GM18867 (cell line): ENCODE measurements around the gene ERI3.

Source experiments
- ATAC-seq: cut with Tn5 transposase; IDR thresholded peaks from one replicate; pipeline ENCODE4 v1.9.1; 2021; ENCODE audit warnings: mild to moderate bottlenecking, moderate library complexity; ENCODE audit not compliant: unreplicated experiment

The ERI3 gene

DNA sequence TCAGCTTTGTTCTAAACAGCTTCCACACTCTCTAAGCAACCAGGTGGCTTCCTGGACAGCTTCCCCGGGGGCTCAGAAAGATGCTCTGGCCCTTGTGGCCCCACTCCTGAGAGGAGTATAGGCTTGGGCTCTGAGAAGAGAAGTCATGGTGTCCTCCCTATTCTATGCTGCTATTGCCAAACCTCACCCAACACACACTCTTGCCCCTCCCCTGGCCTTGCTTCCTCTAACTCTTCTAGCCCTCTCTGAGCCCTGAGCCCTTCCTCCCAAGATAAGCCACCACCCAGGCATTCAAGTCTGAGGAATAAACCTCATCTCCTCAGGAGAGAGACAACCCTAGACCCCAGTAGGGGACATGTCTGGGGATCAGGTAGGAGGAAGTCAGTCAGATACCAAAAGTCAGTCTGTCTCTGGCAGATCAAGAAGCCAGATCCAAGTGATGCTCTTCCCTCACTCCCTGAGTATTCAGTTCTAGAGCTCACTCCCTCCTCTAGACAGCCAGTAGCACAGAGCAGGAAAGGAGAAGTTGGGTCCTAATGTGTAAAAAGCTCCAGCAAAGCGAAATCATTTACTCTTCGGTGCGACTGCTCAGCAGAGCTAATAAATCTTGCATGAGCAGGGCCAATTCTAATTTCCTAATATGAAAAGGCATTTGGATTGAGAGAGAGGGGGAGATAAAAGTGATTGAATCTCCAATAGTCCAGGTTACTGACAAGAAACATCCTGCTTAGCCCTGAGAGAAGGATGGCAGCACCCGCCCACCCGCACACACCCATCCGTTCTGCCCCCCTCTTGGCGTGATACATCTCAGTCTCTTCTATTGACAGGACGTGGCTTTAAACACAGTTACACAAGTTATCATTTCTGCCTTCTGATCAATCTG is 91.2 kb downstream of the ERI3 start:
- no peak for ATAC-seq

DNA sequence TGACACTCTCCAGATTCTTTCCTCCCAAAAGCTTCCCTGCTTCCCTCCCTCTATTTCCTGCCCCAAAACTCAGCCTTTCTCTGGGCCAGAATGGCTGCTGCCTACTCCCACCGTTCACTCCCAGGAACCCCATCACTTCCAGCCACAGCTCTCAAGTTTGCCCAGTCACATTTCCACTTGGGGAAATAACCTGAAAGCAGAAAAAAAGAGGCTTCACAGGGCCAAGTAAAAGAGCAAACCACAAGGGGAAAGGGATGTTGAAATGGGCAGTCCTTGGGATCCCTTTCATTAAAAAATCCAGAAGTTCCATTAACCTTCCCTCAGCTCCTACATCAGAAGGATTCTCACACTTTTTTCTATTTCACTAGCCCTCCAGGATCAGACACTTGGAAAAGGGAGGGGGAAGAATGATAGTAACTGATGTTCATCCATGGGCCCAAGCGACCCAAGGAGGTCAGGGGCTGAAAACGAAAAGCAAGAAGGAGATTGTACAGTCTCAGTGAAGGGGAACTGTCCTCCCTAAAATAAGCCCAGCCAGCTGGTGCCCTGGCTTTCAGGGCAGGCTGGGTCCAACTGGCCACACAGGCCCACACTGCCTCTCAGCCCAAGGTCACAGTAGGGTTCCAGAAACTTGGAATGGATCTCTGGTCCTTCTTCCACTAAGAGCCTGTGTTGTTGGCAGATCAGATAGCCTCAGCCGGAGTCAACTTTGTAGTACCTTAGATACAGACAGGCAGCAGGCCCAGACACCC is 92.1 kb downstream of the ERI3 start:
- ATAC-seq = no peak

DNA sequence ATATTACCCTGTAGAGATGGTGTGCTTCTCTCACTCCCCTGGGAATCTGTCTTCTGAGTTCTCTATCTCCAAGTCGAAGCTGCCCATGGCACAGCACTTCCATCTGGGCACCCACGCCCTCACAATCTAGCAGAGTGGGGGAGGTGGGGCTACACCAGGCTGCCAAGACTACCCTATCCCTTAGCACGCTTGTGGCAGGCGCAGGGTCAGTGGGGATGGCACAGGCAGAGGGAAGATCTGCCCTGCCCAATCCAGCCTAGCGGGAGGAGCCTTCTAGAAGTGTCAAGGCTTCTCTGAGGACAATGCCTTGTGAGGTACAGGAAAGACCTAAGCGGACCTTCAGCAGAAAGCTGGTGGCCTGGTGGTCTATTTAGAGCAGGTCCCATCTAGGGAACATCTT is 92.6 kb downstream of the ERI3 start:
- no peak for ATAC-seq

DNA sequence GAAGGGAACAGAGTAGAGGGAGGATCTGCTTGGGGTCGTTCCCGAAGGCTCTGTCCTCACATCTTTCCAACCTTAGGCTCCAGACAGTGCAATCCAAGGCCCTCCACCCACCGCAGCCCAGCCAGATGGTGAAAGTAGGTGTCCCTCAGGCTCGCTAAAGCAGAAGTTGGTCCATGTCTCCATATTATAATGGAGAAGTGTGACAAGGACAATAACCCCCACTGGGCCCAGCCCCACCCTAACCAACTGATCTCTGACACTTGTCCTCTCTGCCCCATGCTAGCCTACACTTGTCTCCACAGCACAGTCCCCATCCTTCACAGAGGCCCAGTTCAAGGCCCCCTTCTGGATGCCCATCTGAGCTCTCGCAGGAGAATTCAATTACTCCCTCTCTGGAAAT is 93.1 kb downstream of the ERI3 start:
- ATAC-seq = no peak

DNA sequence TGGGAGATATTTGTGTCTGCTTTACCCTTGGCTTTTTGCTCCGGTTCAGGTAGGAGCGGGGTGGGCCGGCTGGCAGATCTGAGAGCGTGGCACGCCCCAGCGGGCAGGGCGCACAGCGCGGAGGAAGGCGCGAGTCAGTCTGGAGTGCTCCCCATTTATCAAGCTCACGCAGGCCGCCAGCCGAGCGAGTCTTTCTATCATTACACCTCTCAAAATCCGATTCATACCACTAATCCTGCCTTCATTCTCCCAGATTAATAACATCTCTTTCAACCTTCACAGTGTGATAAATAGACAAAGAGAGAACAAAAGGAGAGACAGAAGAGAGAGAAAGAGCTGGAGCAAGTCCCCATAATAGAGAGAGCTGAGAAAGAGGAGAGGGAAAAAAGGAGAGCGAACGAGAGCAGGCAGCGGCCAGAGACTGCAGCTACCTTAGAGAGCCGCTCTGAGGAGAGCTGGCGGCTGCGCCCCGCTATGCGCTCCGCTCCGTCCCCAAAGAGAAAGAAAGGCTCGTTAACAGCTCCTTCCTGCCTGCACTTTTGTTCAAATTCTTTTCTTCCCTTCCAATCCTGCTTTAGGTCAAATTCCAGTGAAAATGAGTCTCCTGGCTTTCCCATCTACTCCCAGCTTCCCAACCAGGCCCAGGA is 93.8 kb downstream of the ERI3 start:
- no peak for ATAC-seq

DNA sequence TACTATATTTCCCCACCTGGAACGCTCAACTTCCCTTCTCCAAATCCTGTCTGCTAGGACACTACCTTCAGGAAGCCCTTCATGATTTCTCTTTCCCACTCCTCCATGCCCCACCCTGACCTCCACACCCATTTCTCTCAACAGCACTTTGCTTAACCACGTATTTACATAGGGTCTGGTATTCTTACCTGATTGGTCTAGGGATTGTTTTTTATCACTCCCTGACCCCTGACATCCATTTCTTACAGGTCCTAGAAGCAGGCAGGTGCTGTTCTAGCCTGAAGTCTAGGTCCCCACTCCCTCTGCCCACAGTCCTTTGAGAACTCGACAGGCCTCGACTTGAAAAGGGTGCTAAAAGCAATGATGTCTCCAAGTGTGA is 94.3 kb downstream of the ERI3 start:
- no peak for ATAC-seq

DNA sequence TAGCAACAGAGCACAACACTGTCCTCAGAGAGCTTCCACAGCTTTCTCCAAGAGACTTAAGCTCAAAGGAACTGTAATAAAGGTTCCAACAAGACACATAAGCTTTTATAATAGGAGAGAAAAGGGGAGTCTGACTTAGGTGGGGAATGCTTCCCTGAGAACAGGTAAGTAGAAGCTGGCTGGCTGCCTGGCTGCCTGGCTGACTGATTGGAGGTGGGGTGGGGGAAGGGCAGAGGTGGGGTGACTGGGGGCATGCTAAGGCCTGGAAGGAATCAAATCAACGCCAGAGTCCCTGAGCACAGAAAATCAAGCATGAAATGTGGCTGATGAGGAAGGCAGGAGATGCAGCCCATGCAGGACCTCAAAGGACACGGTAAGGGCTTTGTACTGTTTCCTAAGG is 96.0 kb downstream of the ERI3 start:
- no peak for ATAC-seq

DNA sequence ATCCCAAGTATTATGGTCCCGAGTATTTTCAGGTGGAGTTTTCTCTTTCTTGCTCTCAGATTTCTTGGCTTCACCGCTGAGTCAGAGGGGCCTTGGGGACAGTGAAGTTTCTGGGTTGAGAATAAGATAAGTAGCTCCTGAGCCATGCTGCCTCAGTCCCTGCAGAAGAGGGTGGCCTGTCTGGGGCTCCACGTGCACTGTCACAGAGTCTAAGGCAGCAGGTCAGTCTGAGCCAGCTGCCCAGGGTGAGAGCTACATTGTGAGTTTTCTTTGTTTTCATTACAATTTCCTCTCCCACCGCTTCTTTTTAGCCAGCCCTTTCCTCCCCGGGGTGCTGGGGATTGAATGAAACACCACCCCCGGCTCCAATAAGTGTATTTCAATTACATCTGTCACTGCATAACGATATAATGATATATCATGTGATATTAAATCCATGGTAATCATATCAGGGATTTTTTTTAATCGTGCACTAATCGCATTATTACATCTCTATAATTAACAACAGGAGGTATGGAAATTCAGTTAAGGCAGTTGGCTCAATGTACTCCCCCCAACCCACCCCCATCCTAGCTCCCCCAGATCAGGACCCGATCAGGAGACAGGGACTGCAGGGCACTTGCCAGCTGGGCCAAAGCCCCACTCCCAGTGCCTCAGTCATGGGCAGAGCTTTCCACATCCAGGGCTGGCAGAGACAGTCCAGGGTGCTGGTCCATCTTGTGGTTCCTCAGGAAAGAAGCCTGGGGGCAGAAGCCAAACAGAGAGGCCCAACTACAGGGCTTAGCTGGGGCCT is 98.1 kb downstream of the ERI3 start:
- ATAC-seq = no peak

DNA sequence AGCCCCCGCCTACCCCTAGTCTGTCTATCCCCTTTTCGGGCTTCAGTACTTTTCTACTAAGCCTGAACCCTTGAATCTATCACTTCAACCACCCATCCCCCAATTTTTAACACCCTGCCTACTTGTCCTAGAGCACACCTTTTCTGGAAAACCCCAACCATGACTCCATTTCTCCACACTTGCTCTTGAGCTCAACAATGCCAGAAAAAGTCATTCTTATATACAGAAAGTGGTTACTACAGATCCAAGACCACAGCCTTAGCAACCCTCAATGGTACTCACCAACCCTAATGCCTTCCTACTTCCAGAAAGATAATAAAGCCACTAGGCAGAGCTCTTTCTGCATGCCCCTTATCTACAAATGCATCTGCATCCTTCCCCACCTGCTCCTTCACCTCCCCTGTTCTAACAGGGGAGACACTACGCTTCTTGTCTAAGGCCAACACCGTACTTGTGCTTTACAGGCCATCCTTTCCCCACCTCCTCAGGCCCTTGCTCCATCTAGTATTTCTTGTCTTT is 100.6 kb downstream of the ERI3 start:
- no peak for ATAC-seq

DNA sequence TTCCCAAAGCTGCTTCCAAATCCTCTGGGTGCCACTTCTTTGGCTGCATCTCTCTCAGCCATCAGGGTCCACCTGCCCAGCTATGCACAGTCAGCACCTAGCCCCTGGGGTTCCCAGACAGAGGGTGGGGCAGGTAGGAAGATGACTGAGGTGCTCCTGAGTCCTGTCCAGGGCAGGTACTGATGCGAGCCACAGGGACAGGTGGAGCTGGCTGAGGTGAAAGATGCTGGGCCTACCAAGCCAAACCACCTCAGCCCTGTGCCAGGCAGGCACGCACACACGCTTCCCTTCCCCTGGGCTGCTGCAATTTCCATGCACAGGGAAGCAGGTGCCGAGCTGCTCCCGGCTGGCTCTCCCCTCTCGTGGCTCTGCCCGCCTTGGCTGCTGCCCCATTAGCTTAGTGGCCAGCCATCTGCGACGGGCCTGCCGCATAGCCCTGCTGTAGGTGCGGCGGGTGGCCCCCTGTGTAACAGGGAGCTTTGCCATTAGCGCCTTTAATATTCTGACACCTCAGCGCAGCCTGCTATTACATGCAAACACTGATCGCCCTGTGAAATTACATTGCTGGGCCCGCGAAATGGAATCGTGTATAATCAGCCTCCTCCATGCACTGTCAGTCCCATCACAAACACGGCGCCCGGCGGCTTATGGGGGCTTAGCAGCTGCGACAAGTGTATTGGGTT is 102.9 kb downstream of the ERI3 start:
- no peak for ATAC-seq

DNA sequence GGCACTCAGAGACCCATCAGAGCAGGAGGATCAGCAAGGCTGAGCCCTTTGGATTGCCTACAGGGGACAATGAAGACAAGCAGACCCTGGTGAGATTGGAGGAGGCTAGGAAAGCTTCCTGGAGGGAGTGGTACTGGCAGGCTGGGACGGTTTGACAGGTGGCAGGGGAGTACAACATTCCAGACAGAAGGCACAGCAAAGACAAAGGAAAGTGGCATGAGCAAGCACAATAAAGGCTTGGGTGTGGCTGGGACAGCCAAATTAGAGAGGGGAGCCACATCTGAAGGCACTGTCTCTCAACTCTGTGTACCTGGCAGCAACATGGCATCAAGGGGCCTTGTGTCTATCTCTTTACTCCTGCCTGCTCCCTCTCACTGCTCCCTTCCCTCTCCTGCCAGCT is 103.6 kb downstream of the ERI3 start:
- no peak for ATAC-seq

DNA sequence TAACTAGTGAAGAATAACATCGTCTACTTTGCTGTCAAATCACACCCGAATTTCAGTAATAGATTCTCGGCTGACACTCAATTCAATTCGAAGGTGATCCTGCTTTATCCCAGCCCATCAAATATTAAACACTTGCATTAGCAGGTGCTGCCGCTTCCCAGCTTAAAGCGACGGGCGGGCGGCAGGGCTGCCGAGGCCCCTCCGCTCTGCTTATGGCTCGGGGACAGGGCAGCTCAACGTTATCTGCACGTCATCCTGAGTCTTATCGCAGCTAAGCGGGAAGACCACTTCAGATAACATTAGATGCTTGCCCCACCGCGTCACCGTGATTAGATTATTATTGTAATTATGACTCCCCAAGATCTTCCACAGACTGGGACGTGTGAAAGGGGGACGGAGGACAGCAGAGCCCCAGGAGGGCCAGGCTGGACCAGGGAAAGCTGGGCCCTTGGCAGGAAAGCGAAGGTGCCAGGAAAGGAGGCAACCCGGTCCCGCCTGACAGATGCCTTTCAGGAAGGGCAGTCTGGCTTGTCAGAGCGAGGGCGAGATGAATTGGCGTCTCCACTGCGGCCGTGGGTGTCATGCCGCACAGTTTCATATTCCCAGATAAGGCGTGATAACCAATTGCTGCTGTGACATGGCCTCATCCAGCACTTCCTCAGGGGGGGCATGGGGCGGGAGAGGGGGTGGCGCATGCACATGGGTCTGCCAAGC is 104.8 kb downstream of the ERI3 start:
- no peak for ATAC-seq

DNA sequence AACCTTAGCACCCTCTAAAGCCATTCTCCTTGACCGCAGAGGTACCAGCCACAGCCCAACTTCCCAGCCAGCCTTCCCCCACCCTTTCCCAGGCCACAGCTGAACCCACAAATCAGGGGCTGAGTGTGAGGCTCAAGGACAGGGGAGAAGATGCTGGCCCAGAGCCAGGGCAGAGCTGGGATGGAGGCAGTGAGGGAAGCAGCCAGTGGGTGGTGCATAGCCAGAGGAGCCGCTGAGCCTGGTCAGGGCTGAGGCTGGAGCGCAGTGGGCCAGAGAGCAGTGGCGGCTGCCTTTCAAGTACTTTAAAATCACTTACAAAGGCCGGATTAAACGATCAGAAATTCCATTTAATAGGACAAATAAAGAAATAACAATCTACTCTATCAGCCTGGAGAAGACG is 105.5 kb downstream of the ERI3 start:
- no peak for ATAC-seq

DNA sequence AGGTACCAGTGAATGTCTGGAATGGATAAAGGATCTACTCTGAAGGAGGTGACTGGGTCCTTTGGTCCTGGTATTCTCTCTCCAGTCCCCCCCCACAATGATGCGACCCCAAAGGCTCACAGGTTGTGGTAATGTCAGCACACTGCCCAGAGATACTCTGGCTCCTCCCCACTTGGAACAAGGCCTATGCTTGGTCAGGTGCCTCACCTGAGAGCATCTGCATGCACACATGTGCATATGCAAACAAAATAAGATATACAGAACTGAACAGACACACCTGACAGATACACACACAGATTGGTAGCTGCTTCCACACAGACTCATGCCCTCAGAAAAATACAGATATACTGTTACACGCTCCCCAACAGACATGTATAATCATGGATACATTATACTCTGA is 108.3 kb downstream of the ERI3 start:
- ATAC-seq = no peak

DNA sequence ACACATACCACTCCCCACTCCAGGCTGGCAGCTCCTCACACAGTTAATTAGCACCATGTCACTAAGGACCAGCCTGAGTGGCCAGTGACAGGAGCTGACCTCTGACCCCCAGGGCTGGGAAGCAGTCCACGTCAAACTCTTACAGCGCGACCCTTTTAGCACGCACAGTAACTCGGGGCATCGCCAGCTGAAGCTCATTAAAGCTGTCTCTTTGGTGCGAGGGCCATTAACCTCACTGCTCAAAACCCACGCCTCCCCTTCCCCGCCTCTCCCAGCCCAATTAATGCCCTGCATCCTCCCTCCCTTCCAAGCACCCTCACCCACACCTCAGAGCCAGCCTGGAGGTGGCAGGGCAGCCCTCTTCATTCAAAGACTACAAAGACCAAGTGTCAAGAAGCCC is 110.1 kb downstream of the ERI3 start:
- no peak for ATAC-seq

DNA sequence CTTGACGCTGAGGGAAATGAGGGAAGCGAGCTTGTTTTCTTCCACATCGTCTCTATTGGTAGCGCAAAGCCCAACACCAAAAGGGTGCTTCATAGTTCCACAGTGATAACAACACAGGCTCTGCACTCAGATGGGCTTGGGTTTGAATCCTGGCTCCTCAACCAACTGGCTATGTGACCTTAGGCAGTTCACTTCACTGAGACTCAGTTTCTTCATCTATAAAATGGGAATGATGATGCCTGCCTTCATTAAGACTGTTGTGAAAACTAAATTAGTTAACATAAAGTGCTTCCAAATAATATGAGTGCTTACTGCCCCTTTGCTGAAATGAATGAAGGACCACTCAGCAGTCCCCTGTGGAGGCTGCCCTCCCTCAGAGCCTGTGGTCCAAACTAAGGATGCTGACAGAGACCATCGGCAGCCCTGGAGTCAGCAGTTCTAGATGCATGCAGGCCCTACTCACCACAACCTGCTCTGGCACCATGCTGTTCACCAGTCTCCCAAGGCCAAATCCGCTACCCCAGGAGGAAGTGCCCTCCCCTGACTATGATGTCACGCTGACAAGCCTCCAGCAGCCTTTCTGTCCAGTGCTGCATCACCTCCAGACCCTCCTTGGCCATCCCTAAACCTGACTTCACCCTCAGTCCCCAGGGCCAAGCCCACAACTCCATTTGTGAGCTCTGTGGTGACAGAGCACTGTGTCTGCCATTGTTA is 111.1 kb downstream of the ERI3 start:
- ATAC-seq = no peak

DNA sequence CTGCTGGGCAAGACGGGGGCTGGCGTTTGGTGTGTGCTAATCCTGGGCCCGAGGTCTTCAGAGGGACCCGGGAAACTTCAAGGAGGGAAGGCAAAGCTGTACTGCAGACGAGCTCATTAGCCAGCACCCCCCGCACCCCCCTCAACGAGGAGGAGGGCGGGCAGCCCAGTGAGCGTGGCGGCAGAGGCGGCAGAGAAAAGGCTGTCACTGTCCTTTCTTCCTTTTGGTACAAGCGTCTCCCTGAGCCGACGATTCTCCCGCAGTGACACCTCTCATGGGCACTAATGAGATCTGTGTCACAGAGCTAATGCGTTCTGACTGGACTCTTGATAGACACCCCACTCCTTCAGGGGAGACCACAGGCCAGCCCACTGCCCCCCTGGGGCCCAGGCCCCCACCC is 112.3 kb downstream of the ERI3 start:
- ATAC-seq = no peak

DNA sequence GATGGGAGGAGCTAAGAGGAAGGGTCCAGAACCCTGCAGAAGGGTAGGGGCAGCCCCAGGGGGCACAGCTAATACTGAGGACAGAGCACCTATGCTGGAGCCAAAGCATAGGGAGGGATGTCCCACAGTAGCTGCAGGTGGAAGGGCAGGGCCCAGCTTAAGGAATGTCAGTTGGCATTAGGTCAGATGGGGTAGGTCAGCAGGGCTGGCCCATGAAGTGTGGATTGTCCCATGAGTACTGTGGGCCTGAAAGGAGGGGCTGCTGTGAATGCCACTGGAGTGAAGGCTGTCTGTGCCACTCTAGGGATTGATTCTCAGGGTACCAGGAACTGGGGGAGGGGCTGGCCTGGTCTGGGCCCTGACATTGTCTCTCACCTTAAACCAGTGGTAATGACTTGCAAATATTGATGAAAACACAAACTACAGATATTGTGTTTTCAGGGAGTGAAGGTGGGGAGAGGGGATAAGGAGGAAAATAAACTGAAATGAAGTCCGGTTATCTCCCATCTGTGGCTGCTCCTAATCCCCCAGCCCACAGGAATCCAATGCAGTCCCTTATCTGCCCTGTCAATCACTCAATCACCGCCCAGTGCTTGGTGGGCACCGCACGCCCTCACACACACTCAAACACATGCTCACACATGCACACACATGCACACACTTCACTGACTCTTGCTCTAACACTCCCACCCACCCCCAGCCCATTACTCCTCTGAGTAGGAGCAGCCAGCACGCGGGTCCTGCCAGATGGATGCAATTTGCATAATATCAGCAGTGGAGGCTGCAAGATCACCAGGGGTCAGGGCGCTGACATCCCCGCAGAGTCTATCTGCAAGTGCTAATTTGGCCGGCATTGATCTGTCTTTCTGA is 114.0 kb downstream of the ERI3 start:
- no peak for ATAC-seq
